HCT116 (cell line): ENCODE measurements around the gene PIGBOS1.
A peak's percentile ranks its signal among the peaks of the same experiment; 100 is the strongest.

Experiments used
- ATF3 ChIP-seq: IDR thresholded peaks from 2 replicates; pipeline ENCODE4 v1.6.1; 2012
- RAD21 ChIP-seq: IDR thresholded peaks from 2 replicates; pipeline ENCODE4 v1.6.1; 2012; ENCODE audit warnings: low read depth, mild to moderate bottlenecking
- ZBTB33 ChIP-seq: IDR thresholded peaks from 2 replicates; pipeline ENCODE4 v1.6.1; 2011; ENCODE audit warnings: mild to moderate bottlenecking, low read length, moderate library complexity; ENCODE audit not compliant: insufficient replicate concordance; ENCODE audit errors: extremely low read depth
- ZNF274 ChIP-seq: fragments of 200-500 bp; sonication (Bioruptor generic); IDR thresholded peaks from 2 replicates; pipeline ENCODE4 v1.6.1; 2014; ENCODE audit warnings: mild to moderate bottlenecking, low read depth, low read length, inconsistent platforms
- TF ChIP-seq, protein P1 (sequence below), 3 experiments: fragments of 200-600 bp in 1 of 3; sonication (generic) in 1 of 3; IDR thresholded peaks in 2 of 3; conservative IDR thresholded peaks in 1 of 3; 2 replicates each; pipeline ENCODE4 v1.5.1; 2012 to 2017; ENCODE audit warnings: low read depth in 2 of 3, low read length in 2 of 3, antibody characterized with exemption in 1 of 3, borderline replicate concordance in 1 of 3, control low read depth in 1 of 3, mild to moderate bottlenecking in 1 of 3, mixed read lengths in 1 of 3, mixed run types in 1 of 3, moderate library complexity in 1 of 3; ENCODE audit not compliant: insufficient read depth in 1 of 3

DNA sequence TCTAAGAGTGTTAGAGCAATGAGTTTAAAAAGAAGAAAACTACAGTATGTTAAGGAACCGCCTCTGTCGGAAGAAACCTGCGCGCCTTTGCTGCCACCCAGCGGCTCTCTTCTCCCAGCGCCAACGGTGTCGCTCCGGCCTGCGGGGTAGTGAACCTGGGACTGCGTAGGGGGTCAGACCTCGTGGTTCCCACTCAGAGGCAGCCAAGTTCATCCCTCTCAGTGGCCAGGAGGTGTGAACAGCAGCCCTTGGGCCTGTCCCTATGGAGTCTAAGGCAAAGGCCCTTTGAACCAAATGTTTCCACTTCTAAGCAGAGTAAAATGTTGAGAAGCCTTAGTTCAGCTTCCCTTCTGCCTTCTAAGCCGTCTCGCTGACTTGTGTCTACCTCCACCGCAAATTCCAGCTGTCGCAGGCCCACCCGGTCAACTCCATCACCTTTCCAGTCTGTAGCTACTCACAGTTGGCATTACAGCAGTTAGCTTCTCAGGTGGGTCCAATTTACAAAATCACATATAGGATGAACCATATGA lies 28.3 kb downstream of the PIGBOS1 start:
- TF ChIP-seq, protein P1, sequence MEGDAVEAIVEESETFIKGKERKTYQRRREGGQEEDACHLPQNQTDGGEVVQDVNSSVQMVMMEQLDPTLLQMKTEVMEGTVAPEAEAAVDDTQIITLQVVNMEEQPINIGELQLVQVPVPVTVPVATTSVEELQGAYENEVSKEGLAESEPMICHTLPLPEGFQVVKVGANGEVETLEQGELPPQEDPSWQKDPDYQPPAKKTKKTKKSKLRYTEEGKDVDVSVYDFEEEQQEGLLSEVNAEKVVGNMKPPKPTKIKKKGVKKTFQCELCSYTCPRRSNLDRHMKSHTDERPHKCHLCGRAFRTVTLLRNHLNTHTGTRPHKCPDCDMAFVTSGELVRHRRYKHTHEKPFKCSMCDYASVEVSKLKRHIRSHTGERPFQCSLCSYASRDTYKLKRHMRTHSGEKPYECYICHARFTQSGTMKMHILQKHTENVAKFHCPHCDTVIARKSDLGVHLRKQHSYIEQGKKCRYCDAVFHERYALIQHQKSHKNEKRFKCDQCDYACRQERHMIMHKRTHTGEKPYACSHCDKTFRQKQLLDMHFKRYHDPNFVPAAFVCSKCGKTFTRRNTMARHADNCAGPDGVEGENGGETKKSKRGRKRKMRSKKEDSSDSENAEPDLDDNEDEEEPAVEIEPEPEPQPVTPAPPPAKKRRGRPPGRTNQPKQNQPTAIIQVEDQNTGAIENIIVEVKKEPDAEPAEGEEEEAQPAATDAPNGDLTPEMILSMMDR (IDR thresholded peaks at IDR 0.05 in 2 of 3, conservative IDR thresholded peaks at IDR 0.05 in 1 of 3; ENCODE audit: borderline replicate concordance in 1 of 3, insufficient read depth in 1 of 3, low read depth in 2 of 3, low read length in 2 of 3) = peak; percentile 73 to 91 (median 89)
- TF ChIP-seq ATF3 (no peak), ZBTB33 (no peak), RAD21 (peak; percentile 88), ZNF274 (no peak)
